ENCODE data around the gene SEMA6A.

DNA sequence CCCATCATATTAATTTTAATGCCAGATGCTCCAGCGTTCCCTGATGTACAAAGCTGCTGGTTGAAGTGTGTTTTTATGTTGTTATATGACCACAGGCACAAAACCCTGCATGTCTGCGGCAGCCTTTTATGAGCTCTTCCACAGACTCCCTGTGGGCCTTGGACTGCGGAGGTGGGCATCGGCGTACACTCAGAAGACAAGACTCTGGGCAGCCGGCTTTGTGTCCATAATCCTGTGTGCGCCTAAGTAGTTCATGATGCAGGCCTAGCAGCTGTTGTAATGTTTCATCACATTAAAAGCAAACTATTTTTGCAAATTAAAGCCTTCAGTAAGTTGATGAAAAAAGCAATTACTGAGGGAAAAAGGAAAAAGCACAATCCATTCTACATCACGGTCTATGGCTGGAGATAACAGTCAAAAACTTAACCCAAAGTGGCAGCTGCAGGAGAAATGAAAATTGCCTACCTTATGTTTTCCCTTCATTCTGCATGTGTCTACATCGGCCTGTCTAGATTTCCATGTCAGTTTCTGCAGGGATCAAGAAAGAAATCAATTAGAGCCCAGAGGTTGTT is 78.8 kb downstream of the SEMA6A start:
- TF ChIP-seq, protein P1, sequence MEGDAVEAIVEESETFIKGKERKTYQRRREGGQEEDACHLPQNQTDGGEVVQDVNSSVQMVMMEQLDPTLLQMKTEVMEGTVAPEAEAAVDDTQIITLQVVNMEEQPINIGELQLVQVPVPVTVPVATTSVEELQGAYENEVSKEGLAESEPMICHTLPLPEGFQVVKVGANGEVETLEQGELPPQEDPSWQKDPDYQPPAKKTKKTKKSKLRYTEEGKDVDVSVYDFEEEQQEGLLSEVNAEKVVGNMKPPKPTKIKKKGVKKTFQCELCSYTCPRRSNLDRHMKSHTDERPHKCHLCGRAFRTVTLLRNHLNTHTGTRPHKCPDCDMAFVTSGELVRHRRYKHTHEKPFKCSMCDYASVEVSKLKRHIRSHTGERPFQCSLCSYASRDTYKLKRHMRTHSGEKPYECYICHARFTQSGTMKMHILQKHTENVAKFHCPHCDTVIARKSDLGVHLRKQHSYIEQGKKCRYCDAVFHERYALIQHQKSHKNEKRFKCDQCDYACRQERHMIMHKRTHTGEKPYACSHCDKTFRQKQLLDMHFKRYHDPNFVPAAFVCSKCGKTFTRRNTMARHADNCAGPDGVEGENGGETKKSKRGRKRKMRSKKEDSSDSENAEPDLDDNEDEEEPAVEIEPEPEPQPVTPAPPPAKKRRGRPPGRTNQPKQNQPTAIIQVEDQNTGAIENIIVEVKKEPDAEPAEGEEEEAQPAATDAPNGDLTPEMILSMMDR (IDR thresholded peaks at IDR 0.05): no peak
- no peak for TF ChIP-seq POLR2A (IDR thresholded peaks at IDR 0.05)
- TF ChIP-seq POLR2AphosphoS5 (IDR thresholded peaks at IDR 0.05): no peak

All from breast epithelium (tissue), 3 donors.